ENCODE measurements around the gene RSKR. TPM values are rescaled to one million over a fixed set of nuclear protein-coding genes. Genes with fewer than 3 reads are reported as not detected.

The RSKR gene
- total RNA-seq, 1 experiment from 2014 or later: 18.9 TPM

DNA sequence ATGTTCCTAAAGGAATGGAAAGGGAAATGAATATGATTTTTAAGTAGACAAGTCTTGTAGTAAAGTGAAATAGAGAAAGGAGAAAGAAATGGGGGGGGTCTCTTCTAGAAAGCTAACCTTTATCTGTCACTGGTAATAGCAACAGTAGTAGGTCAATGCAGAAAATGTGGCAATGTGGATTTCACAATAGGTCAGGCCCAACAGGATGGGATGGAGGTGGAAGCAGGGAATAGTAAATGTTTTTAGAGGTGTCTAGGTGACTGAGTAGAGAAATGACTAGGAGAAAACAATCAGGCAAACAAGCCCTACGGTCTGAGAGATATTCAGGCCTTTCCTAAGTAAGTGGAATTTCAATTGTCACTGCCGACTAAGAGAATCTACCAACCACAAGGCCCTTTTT is 6.0 kb upstream of the RSKR start:
- DNase-seq (ENCODE audit: low read depth, low spot score) (no peak), ATAC-seq (no peak)
- POLR2A ChIA-PET: no interaction called here
- H3K9ac ChIP-seq (ENCODE audit: low read length): no peak overlapping the region
- no peaks in the 10 kb centered on the region for H3K79me2 ChIP-seq (ENCODE audit: insufficient read depth, low read length)
- peaks cover 84 to 91% of the 10 kb centered on the region in 2 experiments for H3K36me3 ChIP-seq (ENCODE audit: control insufficient read depth in 1 of 2, insufficient read depth in 2 of 2, low read length in 2 of 2)
- no peak overlapping the region for H3K4me2 ChIP-seq (ENCODE audit: low read length)
- no peak overlapping the region for H3K27ac ChIP-seq (ENCODE audit: low read depth, low read length)
- H4K20me1 ChIP-seq (ENCODE audit: insufficient read depth): no peaks in the 10 kb centered on the region
- CTCF ChIA-PET: no interaction called here
- no peak overlapping the region for H2AFZ ChIP-seq (ENCODE audit: low read depth, low read length, poor library complexity, severe bottlenecking)
- RAD21 ChIA-PET (ENCODE audit: low non-redundant PET in 1 of 2, low total read pairs in 2 of 2, uncharacterized antibody in 2 of 2, unreplicated experiment in 2 of 2): no interaction called here
- no peaks in the 10 kb centered on the region for H3K4me1 ChIP-seq (ENCODE audit: control insufficient read depth in 1 of 2, insufficient read depth in 2 of 2, low read length in 2 of 2)
- H3K27me3 ChIP-seq (ENCODE audit: insufficient read depth, low read length): no peaks in the 10 kb centered on the region
- no peaks in the 10 kb centered on the region for H3K9me3 ChIP-seq (ENCODE audit: control insufficient read depth in 1 of 2, insufficient read depth in 1 of 2, low read depth in 1 of 2, low read length in 2 of 2)
- TF ChIP-seq, protein P1, sequence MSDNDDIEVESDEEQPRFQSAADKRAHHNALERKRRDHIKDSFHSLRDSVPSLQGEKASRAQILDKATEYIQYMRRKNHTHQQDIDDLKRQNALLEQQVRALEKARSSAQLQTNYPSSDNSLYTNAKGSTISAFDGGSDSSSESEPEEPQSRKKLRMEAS (IDR thresholded peaks at IDR 0.05): no peak
- TF ChIP-seq, protein P2, sequence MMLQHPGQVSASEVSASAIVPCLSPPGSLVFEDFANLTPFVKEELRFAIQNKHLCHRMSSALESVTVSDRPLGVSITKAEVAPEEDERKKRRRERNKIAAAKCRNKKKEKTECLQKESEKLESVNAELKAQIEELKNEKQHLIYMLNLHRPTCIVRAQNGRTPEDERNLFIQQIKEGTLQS (IDR thresholded peaks at IDR 0.05): no peak
- TF ChIP-seq ZNF274 (IDR thresholded peaks at IDR 0.05; ENCODE audit: low read depth, low read length) (no peak), CBX3 (IDR thresholded peaks at IDR 0.05; ENCODE audit: low read depth) (no peak), JUND (IDR thresholded peaks at IDR 0.05) (no peak), ELF1 (IDR thresholded peaks at IDR 0.05; ENCODE audit: borderline replicate concordance, low read depth) (no peak), SIN3A (IDR thresholded peaks at IDR 0.05; ENCODE audit: low read depth) (no peak), YY1 (IDR thresholded peaks at IDR 0.05; ENCODE audit: extremely low read depth, insufficient replicate concordance, low read depth, low read length) (no peak), FOSL1 (IDR thresholded peaks at IDR 0.05; ENCODE audit: low read depth) (no peak), RAD21 (IDR thresholded peaks at IDR 0.05; ENCODE audit: low read depth) (no peak), SP1 (IDR thresholded peaks at IDR 0.05; ENCODE audit: low read depth) (no peak), POLR2AphosphoS5 (IDR thresholded peaks at IDR 0.05; ENCODE audit: low read depth, low read length) (no peak), EZH2 (IDR thresholded peaks at IDR 0.05) (no peak), EGR1 (IDR thresholded peaks at IDR 0.05; ENCODE audit: low read depth) (no peak), CEBPB (IDR thresholded peaks at IDR 0.05; ENCODE audit: low read depth) (no peak)
- TF ChIP-seq, protein P3, sequence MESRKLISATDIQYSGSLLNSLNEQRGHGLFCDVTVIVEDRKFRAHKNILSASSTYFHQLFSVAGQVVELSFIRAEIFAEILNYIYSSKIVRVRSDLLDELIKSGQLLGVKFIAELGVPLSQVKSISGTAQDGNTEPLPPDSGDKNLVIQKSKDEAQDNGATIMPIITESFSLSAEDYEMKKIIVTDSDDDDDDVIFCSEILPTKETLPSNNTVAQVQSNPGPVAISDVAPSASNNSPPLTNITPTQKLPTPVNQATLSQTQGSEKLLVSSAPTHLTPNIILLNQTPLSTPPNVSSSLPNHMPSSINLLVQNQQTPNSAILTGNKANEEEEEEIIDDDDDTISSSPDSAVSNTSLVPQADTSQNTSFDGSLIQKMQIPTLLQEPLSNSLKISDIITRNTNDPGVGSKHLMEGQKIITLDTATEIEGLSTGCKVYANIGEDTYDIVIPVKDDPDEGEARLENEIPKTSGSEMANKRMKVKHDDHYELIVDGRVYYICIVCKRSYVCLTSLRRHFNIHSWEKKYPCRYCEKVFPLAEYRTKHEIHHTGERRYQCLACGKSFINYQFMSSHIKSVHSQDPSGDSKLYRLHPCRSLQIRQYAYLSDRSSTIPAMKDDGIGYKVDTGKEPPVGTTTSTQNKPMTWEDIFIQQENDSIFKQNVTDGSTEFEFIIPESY (IDR thresholded peaks at IDR 0.05; ENCODE audit: extremely low read depth, insufficient replicate concordance, low read length): no peak
- TF ChIP-seq, protein P4, sequence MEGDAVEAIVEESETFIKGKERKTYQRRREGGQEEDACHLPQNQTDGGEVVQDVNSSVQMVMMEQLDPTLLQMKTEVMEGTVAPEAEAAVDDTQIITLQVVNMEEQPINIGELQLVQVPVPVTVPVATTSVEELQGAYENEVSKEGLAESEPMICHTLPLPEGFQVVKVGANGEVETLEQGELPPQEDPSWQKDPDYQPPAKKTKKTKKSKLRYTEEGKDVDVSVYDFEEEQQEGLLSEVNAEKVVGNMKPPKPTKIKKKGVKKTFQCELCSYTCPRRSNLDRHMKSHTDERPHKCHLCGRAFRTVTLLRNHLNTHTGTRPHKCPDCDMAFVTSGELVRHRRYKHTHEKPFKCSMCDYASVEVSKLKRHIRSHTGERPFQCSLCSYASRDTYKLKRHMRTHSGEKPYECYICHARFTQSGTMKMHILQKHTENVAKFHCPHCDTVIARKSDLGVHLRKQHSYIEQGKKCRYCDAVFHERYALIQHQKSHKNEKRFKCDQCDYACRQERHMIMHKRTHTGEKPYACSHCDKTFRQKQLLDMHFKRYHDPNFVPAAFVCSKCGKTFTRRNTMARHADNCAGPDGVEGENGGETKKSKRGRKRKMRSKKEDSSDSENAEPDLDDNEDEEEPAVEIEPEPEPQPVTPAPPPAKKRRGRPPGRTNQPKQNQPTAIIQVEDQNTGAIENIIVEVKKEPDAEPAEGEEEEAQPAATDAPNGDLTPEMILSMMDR (IDR thresholded peaks at IDR 0.05 in 2 of 3, conservative IDR thresholded peaks at IDR 0.05 in 1 of 3; ENCODE audit: borderline replicate concordance in 1 of 3, insufficient read depth in 1 of 3, low read depth in 2 of 3, low read length in 2 of 3): no peak
- intact Hi-C loops (cut with micrococcal nuclease): no loop called here
- BruUV-seq (replicated peaks): no TSS peak
- no peak overlapping the region for H3K4me3 ChIP-seq (replicated peaks in 1 of 2; ENCODE audit: low read depth in 1 of 2, low read length in 2 of 2)
- no peaks in the 10 kb centered on the region for H3K9me2 ChIP-seq (ENCODE audit: insufficient read depth)

All from HCT116 (cell line).